Neural progenitor cell (in vitro differentiated cells): ENCODE measurements around the gene BAIAP3.

ENCODE experiments used
- EZH2phosphoT487 ChIP-seq: fragments of 200-600 bp; sonication (generic); IDR thresholded peaks from 2 replicates; pipeline ENCODE4 v1.6.1; 2017; ENCODE audit warnings: antibody characterized with exemption
- TF ChIP-seq, protein P1 (sequence below): fragments of 200-600 bp; sonication (generic); IDR thresholded peaks from 2 replicates; pipeline ENCODE4 v1.5.1; 2017; ENCODE audit warnings: antibody characterized with exemption, mild to moderate bottlenecking

DNA sequence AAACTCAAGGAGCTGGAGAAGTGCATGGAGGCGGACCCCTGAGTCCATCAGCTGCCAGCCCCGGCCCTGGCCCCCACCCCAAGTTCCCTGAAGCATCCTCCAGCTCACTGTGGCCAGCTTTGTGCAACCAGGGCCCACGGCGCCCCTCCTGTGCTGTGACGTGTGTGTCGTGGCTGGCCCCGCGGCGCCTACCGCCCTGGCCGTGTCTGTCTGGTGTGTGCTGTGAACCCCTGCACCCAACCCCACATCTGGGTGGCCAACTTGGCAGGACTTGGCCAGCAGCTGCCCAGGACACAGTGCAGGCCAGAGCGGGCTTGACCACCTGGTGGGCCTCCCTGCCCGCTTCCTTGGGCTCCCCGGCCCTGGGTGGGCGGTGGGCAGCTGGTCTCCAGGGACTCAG is 15.0 kb downstream of the BAIAP3 start:
- TF ChIP-seq, protein P1, sequence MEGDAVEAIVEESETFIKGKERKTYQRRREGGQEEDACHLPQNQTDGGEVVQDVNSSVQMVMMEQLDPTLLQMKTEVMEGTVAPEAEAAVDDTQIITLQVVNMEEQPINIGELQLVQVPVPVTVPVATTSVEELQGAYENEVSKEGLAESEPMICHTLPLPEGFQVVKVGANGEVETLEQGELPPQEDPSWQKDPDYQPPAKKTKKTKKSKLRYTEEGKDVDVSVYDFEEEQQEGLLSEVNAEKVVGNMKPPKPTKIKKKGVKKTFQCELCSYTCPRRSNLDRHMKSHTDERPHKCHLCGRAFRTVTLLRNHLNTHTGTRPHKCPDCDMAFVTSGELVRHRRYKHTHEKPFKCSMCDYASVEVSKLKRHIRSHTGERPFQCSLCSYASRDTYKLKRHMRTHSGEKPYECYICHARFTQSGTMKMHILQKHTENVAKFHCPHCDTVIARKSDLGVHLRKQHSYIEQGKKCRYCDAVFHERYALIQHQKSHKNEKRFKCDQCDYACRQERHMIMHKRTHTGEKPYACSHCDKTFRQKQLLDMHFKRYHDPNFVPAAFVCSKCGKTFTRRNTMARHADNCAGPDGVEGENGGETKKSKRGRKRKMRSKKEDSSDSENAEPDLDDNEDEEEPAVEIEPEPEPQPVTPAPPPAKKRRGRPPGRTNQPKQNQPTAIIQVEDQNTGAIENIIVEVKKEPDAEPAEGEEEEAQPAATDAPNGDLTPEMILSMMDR = no peak
- TF ChIP-seq EZH2phosphoT487 = no peak
